ENCODE measurements around the gene DDX10.
A peak's percentile ranks its signal among the peaks of the same experiment; 100 is the strongest.

The DDX10 gene

GRCh38 chr11:108923413-108923812 lies 258.5 kb downstream of the DDX10 start:
- H3K4me3 ChIP-seq (ENCODE audit: control insufficient read depth, low read depth, low read length) = no peak overlapping the region
- DNase-seq (ENCODE audit: low read depth) = no peak
- no peak for TF ChIP-seq CTCF (IDR thresholded peaks at IDR 0.05; ENCODE audit: control insufficient read depth, insufficient read depth, low read depth, low read length, missing control alignments)

- no peak overlapping the region for H3K4me3 ChIP-seq (ENCODE audit: control insufficient read depth, low read depth, low read length)
- no peak for TF ChIP-seq CTCF (IDR thresholded peaks at IDR 0.05; ENCODE audit: control insufficient read depth, insufficient read depth, low read depth, low read length, missing control alignments)
- no peak for DNase-seq (ENCODE audit: low read depth)
Measured at GRCh38 chr11:108926171-108926840, 261.4 kb downstream of the DDX10 start.

GRCh38 chr11:108926841-108927577 lies 262.1 kb downstream of the DDX10 start:
- TF ChIP-seq CTCF (IDR thresholded peaks at IDR 0.05; ENCODE audit: control insufficient read depth, insufficient read depth, low read depth, low read length, missing control alignments) = no peak
- H3K4me3 ChIP-seq (ENCODE audit: control insufficient read depth, low read depth, low read length) = no peak overlapping the region
- DNase-seq (ENCODE audit: low read depth) = no peak

- no peak overlapping the region for H3K4me3 ChIP-seq (ENCODE audit: control insufficient read depth, low read depth, low read length)
- TF ChIP-seq CTCF (IDR thresholded peaks at IDR 0.05; ENCODE audit: control insufficient read depth, insufficient read depth, low read depth, low read length, missing control alignments) = no peak
- DNase-seq (ENCODE audit: low read depth) = no peak
Measured at GRCh38 chr11:108927791-108928545, 263.1 kb downstream of the DDX10 start.

- no peak overlapping the region for H3K4me3 ChIP-seq (ENCODE audit: control insufficient read depth, low read depth, low read length)
- no peak for TF ChIP-seq CTCF (IDR thresholded peaks at IDR 0.05; ENCODE audit: control insufficient read depth, insufficient read depth, low read depth, low read length, missing control alignments)
- DNase-seq (ENCODE audit: low read depth) = peak; percentile 90
Measured at GRCh38 chr11:108929241-108929640, 264.4 kb downstream of the DDX10 start.

- no peak for DNase-seq (ENCODE audit: low read depth)
- TF ChIP-seq CTCF (IDR thresholded peaks at IDR 0.05; ENCODE audit: control insufficient read depth, insufficient read depth, low read depth, low read length, missing control alignments) = no peak
- H3K4me3 ChIP-seq (ENCODE audit: control insufficient read depth, low read depth, low read length) = no peak overlapping the region
Measured at GRCh38 chr11:108931168-108931567, 266.3 kb downstream of the DDX10 start.
